HG03378 (cell line): Measurements from ENCODE around the gene PPP1R3C.

Source experiments
- ATAC-seq: cut with Tn5 transposase; IDR thresholded peaks from one replicate; pipeline ENCODE4 v1.9.1; 2021; ENCODE audit warnings: mild to moderate bottlenecking, moderate library complexity; ENCODE audit not compliant: unreplicated experiment

The PPP1R3C gene

GRCh38 chr10:91602449-91602848 lies 30.4 kb downstream of the PPP1R3C start:
- no peak for ATAC-seq

GRCh38 chr10:91601212-91601611 lies 31.7 kb downstream of the PPP1R3C start:
- ATAC-seq: no peak

GRCh38 chr10:91598211-91598977 lies 34.5 kb downstream of the PPP1R3C start:
- ATAC-seq: no peak

- no peak for ATAC-seq
These were observed 35.5 kb downstream of the PPP1R3C start for GRCh38 chr10:91597197-91597881.

- no peak for ATAC-seq
These were observed 36.1 kb downstream of the PPP1R3C start for GRCh38 chr10:91596825-91597196.

- no peak for ATAC-seq
These were observed 39.0 kb downstream of the PPP1R3C start for GRCh38 chr10:91593834-91594233.

- ATAC-seq: no peak
These were observed 39.5 kb downstream of the PPP1R3C start for GRCh38 chr10:91593366-91593765.

- no peak for ATAC-seq
These were observed 40.5 kb downstream of the PPP1R3C start for GRCh38 chr10:91592266-91592975.

GRCh38 chr10:91591797-91592174 lies 41.1 kb downstream of the PPP1R3C start:
- ATAC-seq: no peak

GRCh38 chr10:91590904-91591796 lies 41.7 kb downstream of the PPP1R3C start:
- ATAC-seq: no peak

GRCh38 chr10:91590142-91590903 lies 42.5 kb downstream of the PPP1R3C start:
- ATAC-seq: no peak

- no peak for ATAC-seq
These were observed 43.2 kb downstream of the PPP1R3C start for GRCh38 chr10:91589658-91590035.

GRCh38 chr10:91589015-91589657 lies 43.7 kb downstream of the PPP1R3C start:
- no peak for ATAC-seq

GRCh38 chr10:91587710-91588638 lies 44.9 kb downstream of the PPP1R3C start:
- no peak for ATAC-seq

GRCh38 chr10:91582153-91582554 lies 50.7 kb downstream of the PPP1R3C start:
- no peak for ATAC-seq

GRCh38 chr10:91579329-91579985 lies 53.4 kb downstream of the PPP1R3C start:
- ATAC-seq: no peak
